ENCODE measurements around the gene MPV17L2. TPM values are rescaled to one million over a fixed set of nuclear protein-coding genes. Genes with fewer than 3 reads are reported as not detected.
"Not testable (repeated sequence)": the region's sequence is repeated elsewhere in the genome, so short reads cannot be mapped to it uniquely, and the experiment has no call there.

Gene MPV17L2
- total and polyA plus RNA-seq, 2 experiments from 2014 or later: 38.7 to 81.3 TPM

DNA sequence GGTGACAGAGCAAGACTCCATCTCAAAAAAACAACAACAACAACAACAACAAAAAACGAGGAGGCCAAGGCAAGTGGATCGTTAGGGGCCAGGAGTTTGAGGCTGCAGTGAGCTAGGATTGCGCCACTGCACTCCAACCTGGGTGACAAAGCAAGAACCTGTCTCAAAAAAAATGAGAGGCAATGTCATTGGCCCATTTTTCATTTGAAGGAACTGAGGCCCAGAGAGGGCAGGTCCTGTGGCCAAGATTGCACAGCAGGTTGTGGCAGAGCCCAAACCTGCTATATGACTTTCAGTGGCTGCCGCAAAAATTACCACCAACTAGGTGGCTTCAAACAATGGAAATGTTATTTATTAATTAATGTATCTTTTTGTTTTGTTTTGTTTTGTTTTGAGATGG, 34.6 kb upstream of the MPV17L2 start:
- Mint-ChIP-seq H3K4me1 (peaks cover 19% of the 10 kb centered on the region), H3K27me3 (ENCODE audit: insufficient read depth, low read depth, poor library complexity) (peaks cover 11% of the 10 kb centered on the region), H3K27ac (no peak overlapping the region), H3K9me3 (no peaks in the 10 kb centered on the region), H3K36me3 (ENCODE audit: low read depth) (peaks cover 21% of the 10 kb centered on the region), H3K4me3 (no peak overlapping the region)
- Histone ChIP-seq H3K9me2 (ENCODE audit: insufficient read depth) (no peaks in the 10 kb centered on the region), H4K20me1 (replicated peaks; ENCODE audit: insufficient read depth) (peaks cover 9% of the 10 kb centered on the region), H3K36me3 (ENCODE audit: insufficient read depth) (no peaks in the 10 kb centered on the region), H3K27ac (ENCODE audit: low read depth) (no peak overlapping the region; the same call in 1 of the 2 replicates), H3K4me1 (ENCODE audit: insufficient read depth) (peaks cover 10% of the 10 kb centered on the region; the same call in 1 of the 2 replicates), H3K79me2 (replicated peaks; ENCODE audit: insufficient read depth) (peaks cover 7% of the 10 kb centered on the region), H3K27me3 (ENCODE audit: insufficient read depth) (no peaks in the 10 kb centered on the region), H3F3A (replicated peaks; ENCODE audit: low read depth) (peaks cover 18% of the 10 kb centered on the region), H3K4me2 (no peak overlapping the region), H2AFZ (no peak overlapping the region), H3K4me3 (no peak overlapping the region)
- ATAC-seq (no peak), DNase-seq (ENCODE audit: low spot score) (no peak)
- no peak for TF ChIP-seq ZNF114 (CRISPR knock-in tag; IDR thresholded peaks at IDR 0.05)
- no peak for TF ChIP-seq STAT1 (IDR thresholded peaks at IDR 0.05; ENCODE audit: unreplicated experiment)
- TF ChIP-seq EZH2phosphoT487 (IDR thresholded peaks at IDR 0.05; ENCODE audit: unreplicated experiment): no peak
- no peak for TF ChIP-seq EZH2 (IDR thresholded peaks at IDR 0.05; ENCODE audit: low read depth, unreplicated experiment)
- TF ChIP-seq POLR2AphosphoS5 (IDR thresholded peaks at IDR 0.05; ENCODE audit: low read depth): no peak
- TF ChIP-seq, protein P1, sequence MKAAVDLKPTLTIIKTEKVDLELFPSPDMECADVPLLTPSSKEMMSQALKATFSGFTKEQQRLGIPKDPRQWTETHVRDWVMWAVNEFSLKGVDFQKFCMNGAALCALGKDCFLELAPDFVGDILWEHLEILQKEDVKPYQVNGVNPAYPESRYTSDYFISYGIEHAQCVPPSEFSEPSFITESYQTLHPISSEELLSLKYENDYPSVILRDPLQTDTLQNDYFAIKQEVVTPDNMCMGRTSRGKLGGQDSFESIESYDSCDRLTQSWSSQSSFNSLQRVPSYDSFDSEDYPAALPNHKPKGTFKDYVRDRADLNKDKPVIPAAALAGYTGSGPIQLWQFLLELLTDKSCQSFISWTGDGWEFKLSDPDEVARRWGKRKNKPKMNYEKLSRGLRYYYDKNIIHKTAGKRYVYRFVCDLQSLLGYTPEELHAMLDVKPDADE (IDR thresholded peaks at IDR 0.05): no peak
- TF ChIP-seq, protein P2, sequence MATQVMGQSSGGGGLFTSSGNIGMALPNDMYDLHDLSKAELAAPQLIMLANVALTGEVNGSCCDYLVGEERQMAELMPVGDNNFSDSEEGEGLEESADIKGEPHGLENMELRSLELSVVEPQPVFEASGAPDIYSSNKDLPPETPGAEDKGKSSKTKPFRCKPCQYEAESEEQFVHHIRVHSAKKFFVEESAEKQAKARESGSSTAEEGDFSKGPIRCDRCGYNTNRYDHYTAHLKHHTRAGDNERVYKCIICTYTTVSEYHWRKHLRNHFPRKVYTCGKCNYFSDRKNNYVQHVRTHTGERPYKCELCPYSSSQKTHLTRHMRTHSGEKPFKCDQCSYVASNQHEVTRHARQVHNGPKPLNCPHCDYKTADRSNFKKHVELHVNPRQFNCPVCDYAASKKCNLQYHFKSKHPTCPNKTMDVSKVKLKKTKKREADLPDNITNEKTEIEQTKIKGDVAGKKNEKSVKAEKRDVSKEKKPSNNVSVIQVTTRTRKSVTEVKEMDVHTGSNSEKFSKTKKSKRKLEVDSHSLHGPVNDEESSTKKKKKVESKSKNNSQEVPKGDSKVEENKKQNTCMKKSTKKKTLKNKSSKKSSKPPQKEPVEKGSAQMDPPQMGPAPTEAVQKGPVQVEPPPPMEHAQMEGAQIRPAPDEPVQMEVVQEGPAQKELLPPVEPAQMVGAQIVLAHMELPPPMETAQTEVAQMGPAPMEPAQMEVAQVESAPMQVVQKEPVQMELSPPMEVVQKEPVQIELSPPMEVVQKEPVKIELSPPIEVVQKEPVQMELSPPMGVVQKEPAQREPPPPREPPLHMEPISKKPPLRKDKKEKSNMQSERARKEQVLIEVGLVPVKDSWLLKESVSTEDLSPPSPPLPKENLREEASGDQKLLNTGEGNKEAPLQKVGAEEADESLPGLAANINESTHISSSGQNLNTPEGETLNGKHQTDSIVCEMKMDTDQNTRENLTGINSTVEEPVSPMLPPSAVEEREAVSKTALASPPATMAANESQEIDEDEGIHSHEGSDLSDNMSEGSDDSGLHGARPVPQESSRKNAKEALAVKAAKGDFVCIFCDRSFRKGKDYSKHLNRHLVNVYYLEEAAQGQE (IDR thresholded peaks at IDR 0.05; ENCODE audit: unreplicated experiment): no peak
- TF ChIP-seq, protein P3, sequence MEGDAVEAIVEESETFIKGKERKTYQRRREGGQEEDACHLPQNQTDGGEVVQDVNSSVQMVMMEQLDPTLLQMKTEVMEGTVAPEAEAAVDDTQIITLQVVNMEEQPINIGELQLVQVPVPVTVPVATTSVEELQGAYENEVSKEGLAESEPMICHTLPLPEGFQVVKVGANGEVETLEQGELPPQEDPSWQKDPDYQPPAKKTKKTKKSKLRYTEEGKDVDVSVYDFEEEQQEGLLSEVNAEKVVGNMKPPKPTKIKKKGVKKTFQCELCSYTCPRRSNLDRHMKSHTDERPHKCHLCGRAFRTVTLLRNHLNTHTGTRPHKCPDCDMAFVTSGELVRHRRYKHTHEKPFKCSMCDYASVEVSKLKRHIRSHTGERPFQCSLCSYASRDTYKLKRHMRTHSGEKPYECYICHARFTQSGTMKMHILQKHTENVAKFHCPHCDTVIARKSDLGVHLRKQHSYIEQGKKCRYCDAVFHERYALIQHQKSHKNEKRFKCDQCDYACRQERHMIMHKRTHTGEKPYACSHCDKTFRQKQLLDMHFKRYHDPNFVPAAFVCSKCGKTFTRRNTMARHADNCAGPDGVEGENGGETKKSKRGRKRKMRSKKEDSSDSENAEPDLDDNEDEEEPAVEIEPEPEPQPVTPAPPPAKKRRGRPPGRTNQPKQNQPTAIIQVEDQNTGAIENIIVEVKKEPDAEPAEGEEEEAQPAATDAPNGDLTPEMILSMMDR (conservative IDR thresholded peaks at IDR 0.05; ENCODE audit: low read depth in 2 of 2): no peak
- no peak for TF ChIP-seq CREB1 (CRISPR knock-in tag; IDR thresholded peaks at IDR 0.05; ENCODE audit: low read depth)
- TF ChIP-seq ZNF331 (CRISPR knock-in tag; IDR thresholded peaks at IDR 0.05; ENCODE audit: low read depth): no peak
- TF ChIP-seq JUNB (IDR thresholded peaks at IDR 0.05; ENCODE audit: unreplicated experiment): no peak

- H3K4me1 ChIP-seq (ENCODE audit: insufficient read depth): peaks cover 10% of the 10 kb centered on the region; the same call in 1 of the 2 replicates
- not testable (repeated sequence) for DNase-seq (ENCODE audit: low spot score)
- peaks cover 11% of the 10 kb centered on the region for H3K27me3 Mint-ChIP-seq (ENCODE audit: insufficient read depth, low read depth, poor library complexity)
Observed at GRCh38 chr19:18159059-18159616, 33.9 kb upstream of the MPV17L2 start.

More at GRCh38 chr19:18159059-18159616, 33.9 kb upstream of the MPV17L2 start:
- not testable (repeated sequence) for H3K36me3 ChIP-seq (ENCODE audit: insufficient read depth); H3K9me2 ChIP-seq (ENCODE audit: insufficient read depth); H3K4me2 ChIP-seq; ATAC-seq; H3K4me3 ChIP-seq; H3K27ac ChIP-seq (ENCODE audit: low read depth); H3K79me2 ChIP-seq (replicated peaks; ENCODE audit: insufficient read depth); H3K9me3 Mint-ChIP-seq; H4K20me1 ChIP-seq (replicated peaks; ENCODE audit: insufficient read depth); H3K27me3 ChIP-seq (ENCODE audit: insufficient read depth); H3K27ac Mint-ChIP-seq; H2AFZ ChIP-seq; H3K4me3 Mint-ChIP-seq
- Mint-ChIP-seq H3K4me1 (peaks cover 16% of the 10 kb centered on the region), H3K36me3 (ENCODE audit: low read depth) (peaks cover 24% of the 10 kb centered on the region)
- H3F3A ChIP-seq (replicated peaks; ENCODE audit: low read depth): peaks cover 13% of the 10 kb centered on the region

Measured in GM23338 (cell line).